Nephron progenitor cell (in vitro differentiated cells): ENCODE results near the gene SPOP.

Source experiments
- DNase-seq: peaks from one replicate; pipeline ENCODE4 v3.0.0; 2021
- H3K27ac Mint-ChIP-seq: 2 replicates; pipeline ENCODE4 v1.8.0; 2021; ENCODE audit warnings: mild to moderate bottlenecking, moderate library complexity, mixed read lengths
- H3K27me3 Mint-ChIP-seq: 2 replicates; pipeline ENCODE4 v1.8.0; 2021; ENCODE audit warnings: mild to moderate bottlenecking, low read depth, mixed read lengths; ENCODE audit not compliant: poor library complexity
- H3K36me3 Mint-ChIP-seq: 2 replicates; pipeline ENCODE4 v1.8.0; 2021; ENCODE audit warnings: low read depth, mixed read lengths
- H3K4me1 Mint-ChIP-seq: 2 replicates; pipeline ENCODE4 v1.8.0; 2021; ENCODE audit warnings: mixed read lengths
- H3K4me3 Mint-ChIP-seq: 2 replicates; pipeline ENCODE4 v1.8.0; 2021; ENCODE audit warnings: mild to moderate bottlenecking, moderate library complexity, mixed read lengths
- H3K9me3 Mint-ChIP-seq: 2 replicates; pipeline ENCODE4 v1.8.0; 2021; ENCODE audit warnings: mild to moderate bottlenecking, moderate library complexity, mixed read lengths
- TF ChIP-seq, protein P1 (sequence below): fragments of 200-600 bp; sonication (generic); IDR thresholded peaks from 2 replicates; pipeline ENCODE4 v1.5.0; 2021; ENCODE audit warnings: antibody characterized with exemption

Gene SPOP

DNA sequence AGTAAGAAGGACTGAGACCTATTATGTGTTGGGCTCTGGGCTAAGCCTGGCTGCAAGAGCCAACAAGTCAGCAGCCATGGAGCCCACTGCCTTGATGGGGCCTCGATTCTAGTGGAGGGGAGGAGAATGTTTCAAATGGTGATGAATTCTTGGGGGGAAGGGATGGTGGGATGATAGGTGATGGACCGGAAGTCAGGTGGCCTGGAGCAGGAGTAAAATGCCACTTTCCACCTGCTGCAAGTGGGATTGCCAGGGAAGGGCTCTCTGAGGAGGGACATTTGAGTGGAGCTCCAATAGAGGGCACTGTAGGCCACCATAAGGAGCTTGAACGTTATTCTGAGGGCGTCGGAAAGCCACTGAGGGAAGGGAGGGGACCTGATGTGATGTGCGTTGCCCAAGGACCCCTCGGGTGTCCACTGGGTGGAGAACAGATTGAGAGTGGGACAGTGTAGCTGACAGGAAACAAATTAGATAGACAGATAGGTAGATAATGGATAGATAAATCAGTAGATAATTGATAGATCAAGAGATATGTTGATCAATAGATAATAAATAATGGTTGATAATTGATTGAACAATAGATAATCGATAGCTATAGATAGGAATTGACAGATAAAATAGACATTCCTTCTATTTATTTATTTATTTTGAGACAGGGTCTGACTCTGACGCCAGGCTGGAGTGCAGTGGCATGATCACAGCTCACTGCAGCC, 120.4 kb downstream of the SPOP start:
- H3K4me3 Mint-ChIP-seq: no peak overlapping the region
- peak; percentile 55 for DNase-seq
- H3K27ac Mint-ChIP-seq: no peak overlapping the region
- peaks cover 3% of the 10 kb centered on the region for H3K9me3 Mint-ChIP-seq
- peaks cover 35% of the 10 kb centered on the region for H3K4me1 Mint-ChIP-seq
- peaks cover 47% of the 10 kb centered on the region for H3K27me3 Mint-ChIP-seq
- TF ChIP-seq, protein P1, sequence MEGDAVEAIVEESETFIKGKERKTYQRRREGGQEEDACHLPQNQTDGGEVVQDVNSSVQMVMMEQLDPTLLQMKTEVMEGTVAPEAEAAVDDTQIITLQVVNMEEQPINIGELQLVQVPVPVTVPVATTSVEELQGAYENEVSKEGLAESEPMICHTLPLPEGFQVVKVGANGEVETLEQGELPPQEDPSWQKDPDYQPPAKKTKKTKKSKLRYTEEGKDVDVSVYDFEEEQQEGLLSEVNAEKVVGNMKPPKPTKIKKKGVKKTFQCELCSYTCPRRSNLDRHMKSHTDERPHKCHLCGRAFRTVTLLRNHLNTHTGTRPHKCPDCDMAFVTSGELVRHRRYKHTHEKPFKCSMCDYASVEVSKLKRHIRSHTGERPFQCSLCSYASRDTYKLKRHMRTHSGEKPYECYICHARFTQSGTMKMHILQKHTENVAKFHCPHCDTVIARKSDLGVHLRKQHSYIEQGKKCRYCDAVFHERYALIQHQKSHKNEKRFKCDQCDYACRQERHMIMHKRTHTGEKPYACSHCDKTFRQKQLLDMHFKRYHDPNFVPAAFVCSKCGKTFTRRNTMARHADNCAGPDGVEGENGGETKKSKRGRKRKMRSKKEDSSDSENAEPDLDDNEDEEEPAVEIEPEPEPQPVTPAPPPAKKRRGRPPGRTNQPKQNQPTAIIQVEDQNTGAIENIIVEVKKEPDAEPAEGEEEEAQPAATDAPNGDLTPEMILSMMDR: peak; percentile 54
- no peaks in the 10 kb centered on the region for H3K36me3 Mint-ChIP-seq

DNA sequence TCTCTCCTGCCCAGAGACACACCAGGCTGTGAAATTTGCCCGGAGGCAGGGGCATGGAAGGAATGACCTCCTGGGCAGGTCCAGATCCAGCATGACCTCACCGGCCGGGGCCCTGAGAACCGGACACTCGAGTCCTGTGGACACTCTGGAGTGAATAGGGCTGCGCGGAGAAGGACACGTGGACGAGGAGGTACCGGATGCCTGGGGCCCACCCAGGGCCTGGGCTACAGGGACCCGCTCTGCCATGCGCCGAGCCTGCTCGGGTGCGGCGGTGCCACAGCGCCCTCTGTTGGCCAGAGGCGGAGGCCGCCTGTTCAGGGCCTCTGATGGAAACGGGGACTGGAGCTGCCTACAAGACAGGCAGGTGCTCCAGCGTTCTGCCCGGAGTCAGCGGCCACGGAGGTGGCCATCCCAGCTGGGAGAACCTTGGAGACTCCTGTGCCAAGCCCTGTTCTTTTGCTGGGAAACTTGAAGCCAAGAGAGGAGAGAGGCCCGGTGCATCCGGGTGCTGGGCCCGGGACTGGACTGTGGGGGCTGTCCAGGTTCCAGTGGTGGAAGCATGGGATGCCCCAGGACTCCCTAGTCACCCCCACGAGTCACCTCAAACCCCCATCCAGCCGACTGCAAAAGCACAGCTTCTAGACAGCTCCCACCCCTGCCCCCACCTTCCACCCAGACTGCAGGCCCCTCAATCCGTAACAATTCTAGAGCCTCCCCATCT, 121.5 kb downstream of the SPOP start:
- DNase-seq: peak; percentile 93
- Mint-ChIP-seq H3K4me3 (no peak overlapping the region), H3K27ac (no peak overlapping the region), H3K9me3 (no peaks in the 10 kb centered on the region), H3K4me1 (peaks cover 35% of the 10 kb centered on the region), H3K27me3 (peaks cover 39% of the 10 kb centered on the region), H3K36me3 (no peaks in the 10 kb centered on the region)
- TF ChIP-seq, protein P1: peak; percentile 99

DNA sequence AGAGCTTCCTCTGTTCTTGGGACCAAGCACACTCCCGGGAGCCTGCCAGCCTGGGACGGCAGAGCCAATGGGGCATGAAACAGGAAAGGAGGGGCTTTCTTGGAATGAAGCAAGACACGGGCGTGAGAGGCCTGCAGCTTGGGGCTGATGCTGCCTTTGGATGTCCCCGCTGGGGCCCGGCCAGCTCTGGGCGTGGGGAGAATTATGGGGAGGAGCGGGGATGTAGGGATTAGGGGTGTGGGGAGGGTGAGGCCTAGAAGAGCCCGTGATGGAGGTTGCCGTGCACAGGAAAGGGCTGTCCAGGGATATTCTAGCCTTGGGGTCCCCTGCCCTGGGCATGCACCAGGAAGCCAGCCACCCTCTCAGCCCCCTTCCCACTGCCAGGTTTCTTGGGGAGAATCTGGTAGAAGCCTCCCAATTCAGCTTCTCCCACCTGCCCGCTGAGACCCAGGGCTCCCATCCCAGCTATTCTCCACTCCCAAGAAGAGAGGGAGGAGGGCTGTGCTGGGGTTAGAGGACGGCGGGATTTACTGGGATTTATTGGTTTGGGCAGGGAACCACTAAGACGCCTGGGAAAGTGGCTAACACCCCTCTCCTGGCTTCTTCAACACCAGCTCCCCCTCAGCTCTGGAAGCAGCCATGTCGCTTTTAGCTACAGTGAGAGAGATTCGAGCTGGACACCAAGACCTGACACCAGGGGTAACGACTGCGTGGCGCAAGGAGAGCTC, 122.2 kb downstream of the SPOP start:
- H3K4me1 Mint-ChIP-seq: peaks cover 35% of the 10 kb centered on the region
- TF ChIP-seq, protein P1: no peak
- H3K9me3 Mint-ChIP-seq: no peaks in the 10 kb centered on the region
- peaks cover 32% of the 10 kb centered on the region for H3K27me3 Mint-ChIP-seq
- H3K4me3 Mint-ChIP-seq: no peak overlapping the region
- no peak for DNase-seq
- no peaks in the 10 kb centered on the region for H3K36me3 Mint-ChIP-seq
- no peak overlapping the region for H3K27ac Mint-ChIP-seq

DNA sequence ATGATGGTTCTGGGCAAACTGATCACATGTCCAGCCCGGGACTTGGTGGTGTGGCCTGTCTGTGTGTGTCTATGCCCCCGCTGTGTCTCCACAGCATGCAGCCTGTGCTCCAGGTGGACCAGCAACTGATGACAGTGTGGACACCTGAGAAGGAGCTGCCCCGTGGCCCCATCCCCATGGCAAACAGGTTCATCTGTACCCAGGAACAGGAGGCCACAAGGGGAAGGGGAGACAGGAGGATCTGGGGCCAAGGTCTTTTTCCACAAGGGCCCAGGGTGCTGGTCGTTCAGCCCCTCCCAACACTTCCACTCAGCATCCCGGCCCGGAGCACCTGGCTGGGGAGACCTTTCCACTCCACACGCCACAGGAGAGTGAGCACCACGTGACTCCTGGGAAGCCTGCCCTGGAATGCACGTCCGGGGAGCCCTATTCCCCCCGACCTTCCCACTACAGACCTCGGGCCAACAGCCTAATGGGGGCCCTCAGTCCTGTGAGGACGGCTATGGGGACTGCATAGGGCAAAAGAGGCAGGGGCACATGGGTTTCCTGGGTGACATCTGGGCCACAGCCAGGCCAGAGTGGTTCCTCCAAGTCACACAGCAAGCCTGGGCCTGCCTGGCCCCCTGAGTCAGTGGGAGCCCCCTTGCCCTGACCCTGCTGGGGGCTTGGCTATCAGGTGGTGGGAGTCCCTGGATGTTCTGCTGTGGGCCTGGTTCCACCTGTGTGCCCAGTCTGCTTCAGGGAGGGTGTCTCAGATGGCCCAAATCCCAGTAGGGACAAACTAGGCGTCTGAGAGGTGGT, 123.0 kb downstream of the SPOP start:
- peaks cover 27% of the 10 kb centered on the region for H3K27me3 Mint-ChIP-seq
- H3K27ac Mint-ChIP-seq: no peak overlapping the region
- H3K4me3 Mint-ChIP-seq: no peak overlapping the region
- no peak for DNase-seq
- no peaks in the 10 kb centered on the region for H3K36me3 Mint-ChIP-seq
- peaks cover 37% of the 10 kb centered on the region for H3K4me1 Mint-ChIP-seq
- TF ChIP-seq, protein P1: no peak
- H3K9me3 Mint-ChIP-seq: no peaks in the 10 kb centered on the region

DNA sequence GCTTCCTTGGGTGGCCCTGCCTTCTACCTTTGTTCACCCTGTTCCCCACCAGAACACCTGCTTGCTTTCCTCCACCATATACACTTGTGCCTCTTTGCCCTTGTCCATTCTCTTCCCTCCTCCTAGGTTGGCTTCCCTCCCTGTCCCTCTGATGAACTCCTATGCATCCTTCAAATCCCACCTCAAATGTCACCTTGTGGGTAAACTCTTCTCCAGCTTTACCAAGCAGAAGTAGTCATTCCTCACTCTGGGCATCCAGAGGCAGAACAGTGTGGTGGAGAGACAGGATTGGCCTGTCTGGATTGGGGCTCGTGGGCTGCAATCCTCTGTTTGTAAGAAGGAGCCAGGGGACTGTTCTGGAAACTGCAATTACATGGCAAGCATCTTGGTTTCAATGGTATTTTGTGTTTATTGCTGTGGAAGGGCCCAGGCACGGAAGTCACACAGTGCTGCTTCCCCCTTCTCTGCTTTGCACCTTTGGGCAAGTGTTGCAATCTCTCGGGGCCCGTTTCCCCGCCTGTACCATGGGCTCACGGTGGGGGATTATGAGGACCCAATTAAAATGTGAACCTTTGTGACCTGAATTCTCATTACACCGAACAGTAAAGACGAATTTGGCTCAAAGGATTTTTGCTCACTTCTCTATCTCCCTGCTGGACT, 124.1 kb downstream of the SPOP start:
- H3K9me3 Mint-ChIP-seq: no peaks in the 10 kb centered on the region
- peaks cover 25% of the 10 kb centered on the region for H3K27me3 Mint-ChIP-seq
- H3K4me1 Mint-ChIP-seq: peaks cover 48% of the 10 kb centered on the region
- TF ChIP-seq, protein P1: no peak
- no peak overlapping the region for H3K27ac Mint-ChIP-seq
- DNase-seq: no peak
- no peaks in the 10 kb centered on the region for H3K36me3 Mint-ChIP-seq
- H3K4me3 Mint-ChIP-seq: no peak overlapping the region
